Vagina (tissue), 2 donors: Measurements from ENCODE around the gene CCDC92. TPM values are rescaled to one million over a fixed set of nuclear protein-coding genes. Genes with fewer than 3 reads are reported as not detected.

Experiments used
- DNase-seq, 2 donors: peaks; one replicate each; pipeline ENCODE4 v3.0.0-alpha.2; 2017; ENCODE audit errors: extremely low spot score in 2 of 2
- H3K27ac ChIP-seq: fragments of 200-600 bp; sonication (generic); one replicate; pipeline ENCODE4 v1.5.1; 2019
- H3K27me3 ChIP-seq: fragments of 200-600 bp; sonication (generic); one replicate; pipeline ENCODE4 v1.5.1; 2019
- H3K36me3 ChIP-seq, 2 donors: fragments of 200-600 bp; sonication (generic); one replicate each; pipeline ENCODE4 v1.5.1; 2017 to 2019
- H3K4me1 ChIP-seq: fragments of 200-600 bp; sonication (generic); one replicate; pipeline ENCODE4 v1.5.1; 2019
- H3K4me3 ChIP-seq, 2 donors: fragments of 200-600 bp; sonication (generic); 1 replicate in 1 of 2; 2 replicates in 1 of 2; pipeline ENCODE4 v1.5.1; 2016 to 2019
- H3K9me3 ChIP-seq: fragments of 200-600 bp; sonication (generic); one replicate; pipeline ENCODE4 v1.5.1; 2019
- POLR2A ChIP-seq, 2 donors: fragments of 450-650 bp; IDR thresholded peaks; one replicate each; pipeline ENCODE4 v1.6.1; 2017; ENCODE audit warnings: antibody characterized with exemption in 2 of 2, mild to moderate bottlenecking in 2 of 2, moderate library complexity in 2 of 2
- POLR2AphosphoS5 ChIP-seq, 2 donors: sonication (generic); formaldehyde crosslinking; IDR thresholded peaks; one replicate each; pipeline ENCODE4 v1.9.0; 2017; ENCODE audit warnings: antibody characterized with exemption in 2 of 2, mild to moderate bottlenecking in 2 of 2, low read depth in 1 of 2; ENCODE audit not compliant: insufficient read depth in 1 of 2
- intact Hi-C: fragments of 100-400 bp; cut with DNase I; formaldehyde crosslinking; loops from one replicate; pipeline ENCODE4 v1.15.1; 2023
- total RNA-seq: library from RNA; depleted of rRNA; stranded (reverse); fragments of >200 nt; gene quantifications from one replicate; pipeline ENCODE4 v1.2.3, GENCODE V29; 2016
- TF ChIP-seq, protein P1 (sequence below), 3 experiments: fragments of 450-650 bp in 2 of 3; fragments of 200-600 bp in 1 of 3; sonication (generic) in 1 of 3; IDR thresholded peaks; one replicate each; pipeline ENCODE4 v1.5.1; 2017 to 2019; ENCODE audit warnings: antibody characterized with exemption in 3 of 3, mild to moderate bottlenecking in 2 of 3, moderate library complexity in 2 of 3

The CCDC92 gene, protein sequence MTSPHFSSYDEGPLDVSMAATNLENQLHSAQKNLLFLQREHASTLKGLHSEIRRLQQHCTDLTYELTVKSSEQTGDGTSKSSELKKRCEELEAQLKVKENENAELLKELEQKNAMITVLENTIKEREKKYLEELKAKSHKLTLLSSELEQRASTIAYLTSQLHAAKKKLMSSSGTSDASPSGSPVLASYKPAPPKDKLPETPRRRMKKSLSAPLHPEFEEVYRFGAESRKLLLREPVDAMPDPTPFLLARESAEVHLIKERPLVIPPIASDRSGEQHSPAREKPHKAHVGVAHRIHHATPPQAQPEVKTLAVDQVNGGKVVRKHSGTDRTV
- total RNA-seq = 21.6 TPM

DNA sequence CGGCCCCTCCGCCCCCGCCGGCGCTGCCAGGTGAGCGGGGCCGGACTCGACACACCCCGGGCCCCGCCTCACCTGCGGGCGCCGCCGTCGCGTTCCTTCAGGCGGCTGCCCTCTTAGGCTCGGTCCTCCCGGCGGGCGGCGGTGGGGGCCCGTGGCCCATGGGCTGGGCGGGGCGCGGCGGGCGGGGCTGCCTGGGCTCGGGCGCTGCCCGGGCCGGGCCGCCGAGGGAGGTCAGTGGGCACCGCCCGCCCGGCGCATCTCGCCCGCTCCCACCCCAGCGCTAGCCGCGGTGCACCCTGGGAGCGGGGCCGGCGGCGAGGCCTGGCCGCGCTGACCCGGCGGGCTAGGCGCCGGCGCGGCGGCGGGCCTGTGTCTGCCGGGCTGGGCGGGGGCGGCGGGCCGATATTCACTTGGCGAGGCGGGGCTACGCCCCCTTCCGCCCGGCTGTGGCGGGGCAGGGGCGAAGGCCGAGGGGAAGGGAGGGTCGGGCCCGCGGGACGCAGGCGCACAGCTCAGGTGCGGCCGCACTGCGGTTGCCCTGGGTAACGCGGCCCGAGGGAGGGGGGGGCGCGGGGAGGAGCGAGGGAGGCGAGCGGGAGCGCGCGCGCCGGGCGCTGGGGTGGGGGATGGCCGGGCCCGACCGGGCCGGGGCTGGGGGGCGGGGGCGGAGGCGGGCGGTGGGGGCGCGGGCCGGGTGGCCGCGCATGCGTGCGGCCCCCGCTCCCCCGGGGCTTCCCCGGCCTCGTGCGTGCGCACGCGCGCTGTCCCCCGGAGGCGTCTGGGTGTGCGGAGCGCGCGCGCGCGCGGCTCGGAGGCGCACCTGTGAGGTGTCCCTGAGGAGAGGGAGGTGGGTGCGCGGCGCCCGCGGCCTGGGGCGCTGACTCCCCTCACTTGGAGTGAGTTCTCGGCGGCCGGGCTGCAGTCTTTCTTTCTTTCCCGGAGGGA, at the start of gene CCDC92, which contains the start of gene ZNF664:
TSS of gene CCDC92 (minus strand) at position 375 of the 945 bp plus-strand sequence. CDS start 28,526 bp downstream, outside the sequence.
TSS of gene ZNF664 (plus strand) at position 759 of the 945 bp plus-strand sequence. CDS start 38,930 bp downstream, outside the sequence.
- H3K4me1 ChIP-seq = peaks cover 48% of the 10 kb centered on the region
- H3K36me3 ChIP-seq = no peaks in the 10 kb centered on the region
- no peak for DNase-seq
- no peaks in the 10 kb centered on the region for H3K27me3 ChIP-seq
- intact Hi-C loops = no loop called here
- no peaks in the 10 kb centered on the region for H3K9me3 ChIP-seq
- peak within 1 kb of the TSS; percentile 99 for H3K27ac ChIP-seq
- TF ChIP-seq, protein P1, sequence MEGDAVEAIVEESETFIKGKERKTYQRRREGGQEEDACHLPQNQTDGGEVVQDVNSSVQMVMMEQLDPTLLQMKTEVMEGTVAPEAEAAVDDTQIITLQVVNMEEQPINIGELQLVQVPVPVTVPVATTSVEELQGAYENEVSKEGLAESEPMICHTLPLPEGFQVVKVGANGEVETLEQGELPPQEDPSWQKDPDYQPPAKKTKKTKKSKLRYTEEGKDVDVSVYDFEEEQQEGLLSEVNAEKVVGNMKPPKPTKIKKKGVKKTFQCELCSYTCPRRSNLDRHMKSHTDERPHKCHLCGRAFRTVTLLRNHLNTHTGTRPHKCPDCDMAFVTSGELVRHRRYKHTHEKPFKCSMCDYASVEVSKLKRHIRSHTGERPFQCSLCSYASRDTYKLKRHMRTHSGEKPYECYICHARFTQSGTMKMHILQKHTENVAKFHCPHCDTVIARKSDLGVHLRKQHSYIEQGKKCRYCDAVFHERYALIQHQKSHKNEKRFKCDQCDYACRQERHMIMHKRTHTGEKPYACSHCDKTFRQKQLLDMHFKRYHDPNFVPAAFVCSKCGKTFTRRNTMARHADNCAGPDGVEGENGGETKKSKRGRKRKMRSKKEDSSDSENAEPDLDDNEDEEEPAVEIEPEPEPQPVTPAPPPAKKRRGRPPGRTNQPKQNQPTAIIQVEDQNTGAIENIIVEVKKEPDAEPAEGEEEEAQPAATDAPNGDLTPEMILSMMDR (IDR thresholded peaks at IDR 0.05) = no peak
- TF ChIP-seq POLR2A (IDR thresholded peaks at IDR 0.05) (peak in 1 of 2 donors; percentile 74), POLR2AphosphoS5 (IDR thresholded peaks at IDR 0.05; ENCODE audit: insufficient read depth in 1 of 2, low read depth in 1 of 2) (peak in 1 of 2 donors; percentile 47)
- peak within 1 kb of the TSS; percentile 96 for H3K4me3 ChIP-seq

DNA sequence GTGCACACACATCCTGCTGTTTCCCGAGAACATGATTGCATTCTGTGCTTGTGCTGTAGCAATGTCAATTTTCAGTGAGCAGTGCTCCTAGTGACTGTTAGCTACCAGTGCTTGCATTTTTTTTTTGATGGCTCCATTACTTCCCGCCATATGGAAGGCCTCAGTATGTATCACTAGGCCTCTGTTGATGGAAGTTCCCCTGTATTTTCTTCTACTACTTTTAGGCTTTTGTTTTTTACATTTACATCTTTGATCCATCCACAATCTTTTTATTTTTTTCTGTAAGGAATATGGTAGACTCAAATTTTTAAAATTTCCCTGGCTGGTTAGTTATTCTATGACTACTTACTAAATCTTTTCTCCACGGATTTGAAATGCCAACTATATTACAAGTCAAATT, 49.5 kb upstream of the CCDC92 start:
- H3K27ac ChIP-seq = no peak overlapping the region
- no peak overlapping the region for H3K4me3 ChIP-seq
- intact Hi-C loops = no loop called here
- no peaks in the 10 kb centered on the region for H3K27me3 ChIP-seq
- TF ChIP-seq, protein P1 (IDR thresholded peaks at IDR 0.05) = no peak
- TF ChIP-seq POLR2AphosphoS5 (IDR thresholded peaks at IDR 0.05; ENCODE audit: insufficient read depth in 1 of 2, low read depth in 1 of 2) (no peak), POLR2A (IDR thresholded peaks at IDR 0.05) (no peak)
- DNase-seq = no peak
- no peaks in the 10 kb centered on the region for H3K36me3 ChIP-seq
- H3K4me1 ChIP-seq = peaks cover 20% of the 10 kb centered on the region
- no peaks in the 10 kb centered on the region for H3K9me3 ChIP-seq

DNA sequence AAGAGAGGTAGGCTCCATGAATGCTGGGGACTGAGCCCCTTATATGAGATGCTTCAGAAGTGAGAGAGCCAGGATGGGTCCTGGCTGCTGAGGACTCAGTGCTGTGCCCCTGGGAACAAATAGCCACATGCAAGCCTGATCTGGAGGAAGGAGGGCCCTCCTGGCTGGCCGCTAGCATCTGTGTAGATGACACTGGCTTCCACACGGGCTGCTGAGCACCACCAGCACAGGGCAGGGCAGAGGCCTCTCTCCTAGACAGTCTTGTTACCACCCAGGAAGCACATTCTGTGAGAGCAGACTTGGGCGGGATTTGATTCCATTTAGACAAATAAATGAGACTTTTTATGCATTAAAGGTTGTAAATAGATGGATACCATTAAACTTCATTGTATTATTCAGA, 48.4 kb upstream of the CCDC92 start:
- H3K27me3 ChIP-seq = no peaks in the 10 kb centered on the region
- no peak overlapping the region for H3K4me3 ChIP-seq
- H3K27ac ChIP-seq = peak overlapping the region; percentile 81
- TF ChIP-seq POLR2AphosphoS5 (IDR thresholded peaks at IDR 0.05; ENCODE audit: insufficient read depth in 1 of 2, low read depth in 1 of 2) (peak in 1 of 2 donors; percentile 28), POLR2A (IDR thresholded peaks at IDR 0.05) (no peak)
- TF ChIP-seq, protein P1 (IDR thresholded peaks at IDR 0.05) = no peak
- H3K9me3 ChIP-seq = no peaks in the 10 kb centered on the region
- no peak for DNase-seq
- H3K36me3 ChIP-seq = no peaks in the 10 kb centered on the region
- intact Hi-C loops = no loop called here
- peaks cover 20% of the 10 kb centered on the region for H3K4me1 ChIP-seq

DNA sequence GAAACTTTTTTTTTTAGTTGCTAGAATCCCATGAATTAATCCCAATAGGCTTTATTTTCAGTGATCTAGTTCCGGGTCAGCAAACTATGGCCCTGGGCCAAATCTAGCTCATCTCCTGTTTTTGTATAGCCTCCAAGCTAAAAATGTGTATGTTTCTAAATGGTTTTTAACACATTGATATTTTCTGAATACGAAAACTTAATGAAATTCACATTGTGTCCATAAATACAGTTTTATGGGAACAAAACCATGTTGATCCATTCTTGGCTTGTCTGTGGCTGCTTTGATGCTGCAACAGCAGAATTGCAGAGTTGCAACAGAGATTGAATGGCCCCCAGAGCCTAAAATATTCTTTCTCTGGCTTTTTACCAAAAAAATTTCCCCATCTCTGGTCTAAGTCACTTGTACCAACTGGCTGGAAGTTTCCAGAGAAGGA, 47.9 kb upstream of the CCDC92 start:
- Histone ChIP-seq H3K4me1 (peaks cover 20% of the 10 kb centered on the region), H3K27ac (peak overlapping the region; percentile 81), H3K36me3 (no peaks in the 10 kb centered on the region), H3K9me3 (no peaks in the 10 kb centered on the region), H3K4me3 (no peak overlapping the region), H3K27me3 (no peaks in the 10 kb centered on the region)
- no peak for DNase-seq
- TF ChIP-seq, protein P1 (IDR thresholded peaks at IDR 0.05) = no peak
- peak in 1 of 2 donors; percentile 64 for TF ChIP-seq POLR2AphosphoS5 (IDR thresholded peaks at IDR 0.05; ENCODE audit: insufficient read depth in 1 of 2, low read depth in 1 of 2)
- TF ChIP-seq POLR2A (IDR thresholded peaks at IDR 0.05) = no peak
- intact Hi-C loops = no loop called here
